HepG2 (cell line): ENCODE data around the gene ARMH3. TPM values are rescaled to one million over a fixed set of nuclear protein-coding genes. Genes with fewer than 3 reads are reported as not detected.
"Not testable (repeated sequence)": the region's sequence is repeated elsewhere in the genome, so short reads cannot be mapped to it uniquely, and the experiment has no call there.

Experiments used
- ATAC-seq: fragments of 200-7000 bp; cut with Tn5 transposase; 3 replicates; pipeline ENCODE4 v1.9.1; 2020; ENCODE audit warnings: mild to moderate bottlenecking, moderate library complexity
- BruUV-seq: library from RNA; stranded (reverse); fragments of 400-500 nt; replicated peaks from 2 replicates; lab custom pipeline; 2021; lab: Mats Ljungman, UMichigan
- CTCF ChIA-PET: fragments of 300-600 bp; formaldehyde crosslinking; extraction: SDS; loops from one replicate; lab custom pipeline; 2021; ENCODE audit warnings: low total read pairs, inconsistent platforms, low intra/inter-chr PET ratio; lab: Yijun Ruan, JAX
- POLR2A ChIA-PET: fragments of 350-600 bp; sonication (Branson Sonifier 250); formaldehyde crosslinking; loops from one replicate; lab custom pipeline; 2020; ENCODE audit warnings: antibody characterized with exemption, inconsistent platforms; lab: Yijun Ruan, JAX
- DNase-seq: peaks from one replicate; pipeline ENCODE4 v3.0.0-alpha.2; 2015; ENCODE audit warnings: low spot score
- FAIRE-seq: peaks from 3 replicates; lab custom pipeline; 2011; peaks lifted over from hg19 to GRCh38; lab: Jason Lieb, UNC
- H2AFZ ChIP-seq: one replicate; pipeline ENCODE4 v1.6.1; 2011; ENCODE audit warnings: low read length, inconsistent platforms
- H3K27ac ChIP-seq: fragments of 300-600 bp; 3 replicates; pipeline ENCODE4 v1.8.0; 2011; ENCODE audit warnings: mixed run types, mild to moderate bottlenecking, mixed read lengths, low read length, inconsistent platforms; ENCODE audit not compliant: insufficient read depth; ENCODE audit errors: extremely low read length
- H3K27me3 ChIP-seq, 2 experiments: fragments of 200-600 bp in 1 of 2; 2 replicates in 1 of 2; 3 replicates in 1 of 2; pipeline versions ENCODE4 v1.6.0 to v1.8.0; 2011; ENCODE audit warnings: low read length in 2 of 2, mild to moderate bottlenecking in 2 of 2, moderate library complexity in 2 of 2, inconsistent platforms in 1 of 2; ENCODE audit not compliant: insufficient read depth in 2 of 2, control insufficient read depth in 1 of 2
- H3K36me3 ChIP-seq, 2 experiments: fragments of 200-600 bp in 1 of 2; replicated peaks in 1 of 2; 2 replicates in 1 of 2; 3 replicates in 1 of 2; pipeline versions ENCODE4 v1.5.1 to v1.8.0; 2011; ENCODE audit warnings: low read length in 2 of 2, inconsistent platforms in 1 of 2; ENCODE audit not compliant: insufficient read depth in 2 of 2, control insufficient read depth in 1 of 2
- H3K4me1 ChIP-seq: 2 replicates; pipeline ENCODE4 v1.5.1; 2012; ENCODE audit warnings: low read length, inconsistent platforms; ENCODE audit not compliant: insufficient read depth
- H3K4me2 ChIP-seq: 2 replicates; pipeline ENCODE4 v1.6.0; 2011; ENCODE audit warnings: low read depth, low read length, inconsistent platforms
- H3K4me3 ChIP-seq, 3 experiments: fragments of 200-600 bp in 1 of 3; sonication (generic), shearing (Covaris generic) in 1 of 3; replicated peaks in 1 of 3; 2 replicates each; pipeline ENCODE4 v1.5.1; 2011 to 2016; ENCODE audit warnings: low read length in 3 of 3, inconsistent platforms in 2 of 3, low read depth in 2 of 3, mild to moderate bottlenecking in 2 of 3, control low read depth in 1 of 3, mixed read lengths in 1 of 3; ENCODE audit not compliant: insufficient read depth in 1 of 3
- H3K79me2 ChIP-seq: one replicate; pipeline ENCODE4 v1.6.1; 2011; ENCODE audit warnings: low read length, inconsistent platforms; ENCODE audit not compliant: insufficient read depth
- H3K9ac ChIP-seq: 2 replicates; pipeline ENCODE4 v1.6.0; 2011; ENCODE audit warnings: mild to moderate bottlenecking, low read depth, low read length, inconsistent platforms; ENCODE audit not compliant: insufficient read depth
- H3K9me3 ChIP-seq: 2 replicates; pipeline ENCODE4 v1.5.1; 2012; ENCODE audit warnings: mild to moderate bottlenecking, low read length
- H4K20me1 ChIP-seq: 2 replicates; pipeline ENCODE4 v1.6.0; 2011; ENCODE audit warnings: inconsistent platforms, mild to moderate bottlenecking, low read length, moderate library complexity; ENCODE audit not compliant: insufficient read depth
- ATF5 ChIP-seq: sonication (generic); formaldehyde crosslinking; IDR thresholded peaks from 2 replicates; pipeline ENCODE4 v1.4.0; 2020; ENCODE audit warnings: mild to moderate bottlenecking, low read depth, missing genetic modification reagents
- CHCHD3 ChIP-seq: sonication (generic); formaldehyde crosslinking; IDR thresholded peaks from 2 replicates; pipeline ENCODE4 v1.8.0; 2022; ENCODE audit warnings: mild to moderate bottlenecking, missing genetic modification reagents, moderate library complexity
- HNRNPH1 ChIP-seq: fragments of 200-400 bp; formaldehyde crosslinking; optimal IDR thresholded peaks from 2 replicates; pipeline ENCODE3; 2017; ENCODE audit warnings: mild to moderate bottlenecking, low read depth, low read length
- MYC ChIP-seq: sonication (generic); formaldehyde crosslinking; IDR thresholded peaks from 2 replicates; pipeline ENCODE4 v1.9.0; 2021; ENCODE audit warnings: missing genetic modification reagents, borderline replicate concordance
- PHB2 ChIP-seq: fragments of 450-650 bp; IDR thresholded peaks from 2 replicates; pipeline ENCODE4 v1.6.1; 2018; ENCODE audit not compliant: partially characterized antibody
- SP1 ChIP-seq, 2 experiments: fragments of 450-650 bp in 1 of 2; sonication (generic) in 1 of 2; formaldehyde crosslinking in 1 of 2; IDR thresholded peaks; 2 replicates each; pipeline versions ENCODE4 v1.4.0 to v1.6.1; 2016 to 2020; ENCODE audit warnings: missing genetic modification reagents in 1 of 2
- TCF7 ChIP-seq: sonication (generic); IDR thresholded peaks from 2 replicates; pipeline ENCODE4 v1.6.1; 2016; ENCODE audit warnings: antibody characterized with exemption, low read depth
- TEAD2 ChIP-seq: sonication (generic); formaldehyde crosslinking; IDR thresholded peaks from 2 replicates; pipeline ENCODE4 v1.9.0; 2021; ENCODE audit warnings: missing genetic modification reagents
- TEF ChIP-seq: sonication (generic); formaldehyde crosslinking; IDR thresholded peaks from 2 replicates; pipeline ENCODE4 v1.5.0; 2020; ENCODE audit warnings: missing genetic modification reagents
- U2AF2 ChIP-seq: fragments of 200-400 bp; formaldehyde crosslinking; IDR thresholded peaks from 2 replicates; pipeline ENCODE4 v1.6.1; 2017; ENCODE audit warnings: low read depth, mild to moderate bottlenecking, low read length
- ZBTB26 ChIP-seq: IDR thresholded peaks from 2 replicates; pipeline ENCODE4 v1.6.1; 2016; ENCODE audit warnings: missing compliant biosample characterization, missing genetic modification reagents, borderline replicate concordance
- ZNF367 ChIP-seq: sonication (generic); formaldehyde crosslinking; IDR thresholded peaks from 2 replicates; pipeline ENCODE4 v1.4.0; 2020; ENCODE audit warnings: missing genetic modification reagents, borderline replicate concordance
- ZNF792 ChIP-seq: IDR thresholded peaks from 2 replicates; pipeline ENCODE4 v1.6.1; 2016
- ZNF83 ChIP-seq: sonication (generic); formaldehyde crosslinking; IDR thresholded peaks from 2 replicates; pipeline ENCODE4 v1.4.0; 2020; ENCODE audit warnings: missing genetic modification reagents, mild to moderate bottlenecking, borderline replicate concordance
- ZSCAN9 ChIP-seq: IDR thresholded peaks from 2 replicates; pipeline ENCODE4 v1.6.1; 2016; ENCODE audit warnings: borderline replicate concordance
- WGBS: methylation state at CpG from one replicate; pipeline ENCODE4 v1.1.6; 2017; ENCODE audit warnings: low lambda C conversion rate; 5-methylcytosine and 5-hydroxymethylcytosine counted together
- in situ Hi-C: cut with HindIII; loops from 2 replicates; pipeline ENCODE4 v1.10.0; 2017; ENCODE audit warnings: low pct_unique_long_range_greater_than_20kb; ENCODE audit not compliant: extremely low pct_ligation_motif_present
- intact Hi-C: fragments of 100-400 bp; cut with micrococcal nuclease; formaldehyde crosslinking; loops from one replicate; pipeline ENCODE4 v1.10.0; 2022; ENCODE audit not compliant: unreplicated experiment
- polyA plus RNA-seq, 8 experiments: library from polyadenylated mRNA; depleted of rRNA in 3 of 8; stranded (reverse) in 7 of 8; unstranded in 1 of 8; fragments of >200 nt; fragmentation: Illumina TruSeq in 4 of 8; extraction: Trizol in 4 of 8; gene quantifications; 2 replicates each; pipeline versions ENCODE4 v1.2.1 to v1.2.3, GENCODE V29; 2011 to 2016; ENCODE audit warnings: low read depth in 4 of 8, missing spikeins in 1 of 8, mixed read lengths in 1 of 8; ENCODE audit not compliant: insufficient read depth in 1 of 8
- total RNA-seq, 5 experiments: library from RNA; depleted of rRNA; stranded (reverse); fragments of >200 nt; fragmentation: Illumina TruSeq; extraction: Trizol; gene quantifications; 2 replicates each; pipeline ENCODE4 v1.2.3, GENCODE V29; 2016; ENCODE audit warnings: low read depth in 1 of 5
- TF ChIP-seq, protein P1 (sequence below): sonication (generic); formaldehyde crosslinking; IDR thresholded peaks from 2 replicates; pipeline ENCODE4 v1.8.0; 2022; ENCODE audit warnings: missing genetic modification reagents, mild to moderate bottlenecking, moderate library complexity, borderline replicate concordance

The ARMH3 gene
- total and polyA plus RNA-seq, 2 of the 13 experiments (the other 11 are each of a cell fraction or from before 2014, with no cell fraction given): 8.4 to 16.9 TPM

DNA sequence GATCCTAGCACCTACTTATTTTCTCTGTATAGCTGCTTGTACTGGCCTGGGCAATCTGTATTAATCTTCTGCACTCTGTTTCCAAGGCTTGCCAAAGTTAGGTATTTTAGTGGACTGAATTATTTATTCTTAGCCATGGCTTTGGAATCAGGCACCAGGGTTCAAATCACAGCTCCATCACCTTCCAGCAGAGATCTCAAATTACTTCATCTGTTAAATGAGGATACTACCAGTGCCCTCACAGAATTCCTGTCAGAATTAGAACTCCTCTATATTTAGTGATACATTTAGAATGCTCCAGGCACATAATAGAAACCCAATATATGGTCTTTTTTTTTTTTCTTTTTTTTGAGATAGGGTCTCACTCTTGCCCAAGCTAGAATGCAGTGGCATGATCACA, 17.6 kb downstream of the ARMH3 start:
- BruUV-seq: TSS peak; percentile 36
- Histone ChIP-seq H3K27me3 (no peaks in the 10 kb centered on the region), H3K27ac (no peak overlapping the region), H3K4me3 (no peak overlapping the region), H3K4me2 (no peak overlapping the region), H2AFZ (no peak overlapping the region), H4K20me1 (no peaks in the 10 kb centered on the region; the same call in 1 of the 2 replicates), H3K9ac (no peak overlapping the region), H3K36me3 (peaks cover 2 to 28% of the 10 kb centered on the region in 2 experiments; a peak in 4 of 5 replicates), H3K79me2 (peaks cover 23% of the 10 kb centered on the region), H3K9me3 (no peaks in the 10 kb centered on the region), H3K4me1 (no peaks in the 10 kb centered on the region)
- ChIA-PET CTCF (no interaction called here), POLR2A (interaction anchor here (1.3 kb wide), 1 partner anchor 19 kb away, joined by 4 read pairs; no protein-coding TSS in a partner anchor)
- in situ Hi-C loops: no loop called here
- TF ChIP-seq SP1 (IDR thresholded peaks at IDR 0.05) (no peak), SP1 (CRISPR knock-in tag; IDR thresholded peaks at IDR 0.05) (no peak), ZBTB26 (no peak), TEF (CRISPR knock-in tag) (no peak), ZSCAN9 (CRISPR knock-in tag) (no peak), ATF5 (CRISPR knock-in tag) (no peak), CHCHD3 (CRISPR knock-in tag) (no peak), U2AF2 (no peak), HNRNPH1 (no peak), PHB2 (no peak), ZNF83 (no peak), TEAD2 (no peak), TCF7 (no peak), MYC (CRISPR knock-in tag) (no peak), ZNF792 (CRISPR knock-in tag) (no peak), ZNF367 (CRISPR knock-in tag) (no peak)
- TF ChIP-seq, protein P1, sequence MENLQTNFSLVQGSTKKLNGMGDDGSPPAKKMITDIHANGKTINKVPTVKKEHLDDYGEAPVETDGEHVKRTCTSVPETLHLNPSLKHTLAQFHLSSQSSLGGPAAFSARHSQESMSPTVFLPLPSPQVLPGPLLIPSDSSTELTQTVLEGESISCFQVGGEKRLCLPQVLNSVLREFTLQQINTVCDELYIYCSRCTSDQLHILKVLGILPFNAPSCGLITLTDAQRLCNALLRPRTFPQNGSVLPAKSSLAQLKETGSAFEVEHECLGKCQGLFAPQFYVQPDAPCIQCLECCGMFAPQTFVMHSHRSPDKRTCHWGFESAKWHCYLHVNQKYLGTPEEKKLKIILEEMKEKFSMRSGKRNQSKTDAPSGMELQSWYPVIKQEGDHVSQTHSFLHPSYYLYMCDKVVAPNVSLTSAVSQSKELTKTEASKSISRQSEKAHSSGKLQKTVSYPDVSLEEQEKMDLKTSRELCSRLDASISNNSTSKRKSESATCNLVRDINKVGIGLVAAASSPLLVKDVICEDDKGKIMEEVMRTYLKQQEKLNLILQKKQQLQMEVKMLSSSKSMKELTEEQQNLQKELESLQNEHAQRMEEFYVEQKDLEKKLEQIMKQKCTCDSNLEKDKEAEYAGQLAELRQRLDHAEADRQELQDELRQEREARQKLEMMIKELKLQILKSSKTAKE (CRISPR knock-in tag): no peak
- FAIRE-seq (no peak), DNase-seq (no peak), ATAC-seq (no peak)
- intact Hi-C loops: no loop called here

GRCh38 chr10:102035807-102036206, 20.2 kb downstream of the ARMH3 start:
- H3K27me3 ChIP-seq, H3K4me3 ChIP-seq, H3K9me3 ChIP-seq, CTCF ChIA-PET, DNase-seq, intact Hi-C loops, H2AFZ ChIP-seq, FAIRE-seq, ATAC-seq, in situ Hi-C loops, POLR2A ChIA-PET, BruUV-seq, H3K27ac ChIP-seq, H3K79me2 ChIP-seq, H4K20me1 ChIP-seq, H3K9ac ChIP-seq, H3K4me1 ChIP-seq, H3K4me2 ChIP-seq: not testable (repeated sequence)
- peaks cover 2 to 47% of the 10 kb centered on the region in 2 experiments; a peak in 4 of 5 replicates for H3K36me3 ChIP-seq
- WGBS: 98% methylated on average over 11 of the region's 33 CpGs
